WERI-Rb-1 (cell line): Measurements from ENCODE around the gene TMEM108.

Experiments
- DNase-seq: peaks from one replicate; pipeline ENCODE4 v3.0.0-alpha.2; 2020
- H3K27ac ChIP-seq: fragments of 250-450 bp; sonication (Bioruptor Pico); 2 replicates; pipeline ENCODE4 v1.5.1; 2020; ENCODE audit warnings: mild to moderate bottlenecking, moderate library complexity
- H3K27me3 ChIP-seq: fragments of 250-450 bp; sonication (Bioruptor Pico); 2 replicates; pipeline ENCODE4 v1.5.1; 2021; ENCODE audit warnings: mild to moderate bottlenecking, low read depth, moderate library complexity; ENCODE audit not compliant: insufficient read depth, severe bottlenecking
- H3K36me3 ChIP-seq: fragments of 250-450 bp; sonication (Bioruptor Pico); 2 replicates; pipeline ENCODE4 v1.5.1; 2020; ENCODE audit warnings: mild to moderate bottlenecking, moderate library complexity
- H3K4me3 ChIP-seq: 2 replicates; pipeline ENCODE4 v1.5.1; 2011; ENCODE audit warnings: low read depth, mild to moderate bottlenecking, control low read depth, low read length
- H3K9me3 ChIP-seq: fragments of 250-450 bp; sonication (Bioruptor Pico); 2 replicates; pipeline ENCODE4 v1.5.1; 2021; ENCODE audit warnings: mild to moderate bottlenecking, moderate library complexity; ENCODE audit not compliant: severe bottlenecking
- CTCF ChIP-seq: IDR thresholded peaks from 2 replicates; pipeline ENCODE4 v1.5.1; 2011; ENCODE audit warnings: low read depth, mild to moderate bottlenecking, control low read depth, inconsistent platforms, low read length

Gene TMEM108

GRCh38 chr3:133254151-133254550 lies 216.0 kb downstream of the TMEM108 start:
- no peaks in the 10 kb centered on the region for H3K9me3 ChIP-seq
- no peak for TF ChIP-seq CTCF
- no peak for DNase-seq
- H3K27me3 ChIP-seq, result no peaks in the 10 kb centered on the region
- H3K4me3 ChIP-seq, result no peak overlapping the region
- H3K27ac ChIP-seq, result no peak overlapping the region
- H3K36me3 ChIP-seq, result no peaks in the 10 kb centered on the region

- Histone ChIP-seq H3K9me3 (no peaks in the 10 kb centered on the region), H3K4me3 (no peak overlapping the region), H3K36me3 (no peaks in the 10 kb centered on the region), H3K27ac (no peak overlapping the region), H3K27me3 (no peaks in the 10 kb centered on the region)
- no peak for TF ChIP-seq CTCF
- DNase-seq, result no peak
These were observed 216.5 kb downstream of the TMEM108 start for GRCh38 chr3:133254716-133255115.

- no peak for TF ChIP-seq CTCF
- no peak overlapping the region for H3K4me3 ChIP-seq
- DNase-seq, result no peak
- no peaks in the 10 kb centered on the region for H3K36me3 ChIP-seq
- no peaks in the 10 kb centered on the region for H3K27me3 ChIP-seq
- H3K27ac ChIP-seq, result no peak overlapping the region
- no peaks in the 10 kb centered on the region for H3K9me3 ChIP-seq
These were observed 218.7 kb downstream of the TMEM108 start for GRCh38 chr3:133256787-133257483.

GRCh38 chr3:133258358-133258757 lies 220.2 kb downstream of the TMEM108 start:
- Histone ChIP-seq H3K27ac (no peak overlapping the region), H3K36me3 (no peaks in the 10 kb centered on the region), H3K9me3 (no peaks in the 10 kb centered on the region), H3K4me3 (no peak overlapping the region), H3K27me3 (no peaks in the 10 kb centered on the region)
- TF ChIP-seq CTCF, result no peak
- DNase-seq, result no peak

GRCh38 chr3:133259767-133260166 lies 221.6 kb downstream of the TMEM108 start:
- Histone ChIP-seq H3K36me3 (no peaks in the 10 kb centered on the region), H3K4me3 (no peak overlapping the region), H3K27ac (no peak overlapping the region), H3K27me3 (no peaks in the 10 kb centered on the region), H3K9me3 (no peaks in the 10 kb centered on the region)
- DNase-seq, result no peak
- no peak for TF ChIP-seq CTCF

- DNase-seq, result no peak
- no peaks in the 10 kb centered on the region for H3K27me3 ChIP-seq
- H3K27ac ChIP-seq, result no peak overlapping the region
- H3K36me3 ChIP-seq, result no peaks in the 10 kb centered on the region
- H3K9me3 ChIP-seq, result no peaks in the 10 kb centered on the region
- TF ChIP-seq CTCF, result no peak
- H3K4me3 ChIP-seq, result no peak overlapping the region
These were observed 224.1 kb downstream of the TMEM108 start for GRCh38 chr3:133262333-133262732.
